HG03045 (cell line): Measurements from ENCODE around the gene RUNX2.

Source experiments
- ATAC-seq: cut with Tn5 transposase; IDR thresholded peaks from one replicate; pipeline ENCODE4 v1.9.1; 2021; ENCODE audit warnings: mild to moderate bottlenecking, moderate library complexity; ENCODE audit not compliant: unreplicated experiment

The RUNX2 gene

DNA sequence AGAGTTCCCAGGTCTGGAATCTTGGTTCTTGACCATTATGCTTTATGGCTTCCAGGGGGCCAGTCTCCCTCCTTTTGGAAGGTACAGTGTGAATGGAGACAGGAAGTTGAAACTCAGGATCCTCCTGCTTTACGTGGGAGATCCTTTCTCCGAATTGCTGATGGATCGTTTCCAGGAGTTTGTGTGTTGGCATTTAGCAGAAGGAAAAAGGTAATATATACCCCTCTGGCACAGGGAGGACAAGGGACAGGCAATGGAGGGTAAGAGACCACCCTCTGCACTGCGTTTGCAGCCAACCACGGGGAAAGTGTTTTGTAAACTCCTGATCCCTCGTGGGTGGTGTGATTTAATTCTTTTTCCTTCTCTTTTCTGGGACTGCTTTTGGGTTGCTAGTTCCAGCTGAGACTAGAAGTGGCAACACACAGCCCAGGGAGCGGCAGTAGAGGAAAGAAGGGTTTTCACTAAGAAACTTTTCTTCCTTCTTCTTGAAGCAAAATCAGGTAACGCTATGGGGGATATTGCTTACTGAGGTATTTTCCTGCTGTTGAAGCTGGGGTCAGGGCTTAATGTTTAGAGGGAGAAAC, 307.2 kb downstream of the RUNX2 start:
- ATAC-seq, result no peak

GRCh38 chr6:45637056-45637455, 308.9 kb downstream of the RUNX2 start:
- ATAC-seq, result no peak

DNA sequence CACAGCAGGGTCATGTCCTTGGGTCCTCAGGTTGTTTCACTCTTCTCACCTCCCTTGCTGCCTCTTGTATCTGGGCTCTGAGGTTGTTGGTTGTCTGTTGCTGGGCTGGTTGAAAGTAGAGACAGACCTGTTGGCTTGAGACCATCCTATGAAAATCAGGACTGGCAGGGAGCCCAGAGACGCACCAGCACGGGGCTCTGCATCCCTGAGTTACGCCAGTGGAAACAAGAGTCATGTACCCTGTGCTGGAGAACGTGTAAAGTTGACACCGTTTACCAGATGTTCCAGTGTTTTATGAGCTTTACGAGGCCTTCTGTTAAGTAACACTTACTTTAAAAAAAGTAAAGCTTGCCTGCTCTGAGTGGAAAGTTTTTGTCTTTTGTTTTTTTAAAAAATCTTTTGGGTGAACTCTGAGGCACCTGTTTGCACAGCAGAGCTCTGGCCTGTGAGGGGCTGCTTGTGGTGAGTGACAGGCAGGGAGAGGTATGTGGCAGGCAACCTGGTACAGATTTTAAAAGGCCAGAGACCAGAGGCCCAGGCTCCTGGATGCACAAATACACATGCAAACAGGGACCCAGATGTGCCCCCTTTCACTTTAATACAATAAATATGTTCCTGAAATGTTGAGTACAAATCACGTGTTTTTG, 309.6 kb downstream of the RUNX2 start:
- ATAC-seq, result no peak

GRCh38 chr6:45640081-45640491, 312.0 kb downstream of the RUNX2 start:
- no peak for ATAC-seq

GRCh38 chr6:45640811-45641210, 312.7 kb downstream of the RUNX2 start:
- no peak for ATAC-seq

DNA sequence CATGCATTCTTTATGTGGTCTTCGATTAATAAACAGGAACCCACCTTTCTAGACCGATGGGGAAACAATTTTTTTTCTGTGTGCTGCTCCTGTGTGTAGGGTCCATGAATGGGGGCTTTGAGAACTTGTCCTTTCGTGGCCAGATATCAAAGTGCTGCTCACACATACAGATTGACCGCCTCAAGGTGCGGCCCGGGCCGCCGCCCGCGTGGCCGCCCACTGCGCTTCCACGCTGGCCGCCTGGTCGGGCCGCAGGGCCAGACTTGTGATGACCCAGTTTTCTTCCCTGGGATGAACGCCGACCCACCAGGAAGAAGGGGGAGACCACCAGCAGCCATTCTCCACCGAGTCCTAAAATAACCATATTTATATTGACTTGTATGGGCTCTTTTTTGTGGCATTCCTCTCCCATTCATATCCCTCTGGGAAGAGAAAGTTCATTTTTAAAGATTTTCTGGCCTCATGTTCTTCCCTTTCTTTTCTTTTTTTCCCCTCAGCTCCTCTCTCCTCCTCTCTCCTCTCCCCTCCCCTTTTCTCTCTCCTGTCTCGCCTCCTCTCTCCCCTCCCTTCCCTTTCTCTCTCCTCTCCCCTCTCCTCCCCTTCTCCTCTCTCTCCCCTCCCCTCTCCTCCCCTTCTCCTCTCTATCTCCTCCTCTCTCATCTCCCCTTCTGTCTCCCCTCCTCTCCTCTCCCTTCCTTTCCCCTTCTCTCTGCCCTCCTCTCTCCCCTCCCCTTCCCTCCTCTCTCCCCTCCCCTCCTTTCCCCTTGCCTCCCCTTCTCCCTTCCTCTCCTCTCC, 314.4 kb downstream of the RUNX2 start:
- ATAC-seq, result no peak

- ATAC-seq, result no peak
Measured at GRCh38 chr6:45643126-45643525, 315.0 kb downstream of the RUNX2 start.

GRCh38 chr6:45644720-45645119, 316.6 kb downstream of the RUNX2 start:
- ATAC-seq, result no peak

GRCh38 chr6:45645302-45645701, 317.2 kb downstream of the RUNX2 start:
- no peak for ATAC-seq

- ATAC-seq, result no peak
Measured at GRCh38 chr6:45647341-45648261, 319.5 kb downstream of the RUNX2 start.

- no peak for ATAC-seq
Measured at GRCh38 chr6:45648262-45648620, 320.1 kb downstream of the RUNX2 start.

GRCh38 chr6:45650524-45651135, 322.5 kb downstream of the RUNX2 start:
- ATAC-seq, result no peak

GRCh38 chr6:45651301-45651700, 323.2 kb downstream of the RUNX2 start:
- no peak for ATAC-seq

DNA sequence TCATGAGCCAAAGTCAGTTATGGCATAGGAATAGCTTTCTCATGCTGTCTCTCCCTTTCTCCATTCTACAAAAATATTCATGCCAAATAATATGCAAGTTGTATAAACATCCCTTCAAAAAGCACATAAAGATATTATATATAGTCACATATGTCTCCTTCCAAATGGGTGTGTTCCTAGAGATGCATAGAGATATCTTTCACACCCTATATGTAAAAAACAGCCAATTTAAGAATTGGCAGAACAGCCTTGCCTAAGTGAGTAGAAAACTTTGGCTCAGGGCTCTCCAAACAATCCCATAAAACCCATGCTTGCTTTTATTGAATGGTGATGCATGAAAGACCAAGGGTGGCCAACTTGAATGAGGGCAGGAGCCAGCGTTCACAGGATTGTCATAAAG, 324.3 kb downstream of the RUNX2 start:
- ATAC-seq, result no peak

DNA sequence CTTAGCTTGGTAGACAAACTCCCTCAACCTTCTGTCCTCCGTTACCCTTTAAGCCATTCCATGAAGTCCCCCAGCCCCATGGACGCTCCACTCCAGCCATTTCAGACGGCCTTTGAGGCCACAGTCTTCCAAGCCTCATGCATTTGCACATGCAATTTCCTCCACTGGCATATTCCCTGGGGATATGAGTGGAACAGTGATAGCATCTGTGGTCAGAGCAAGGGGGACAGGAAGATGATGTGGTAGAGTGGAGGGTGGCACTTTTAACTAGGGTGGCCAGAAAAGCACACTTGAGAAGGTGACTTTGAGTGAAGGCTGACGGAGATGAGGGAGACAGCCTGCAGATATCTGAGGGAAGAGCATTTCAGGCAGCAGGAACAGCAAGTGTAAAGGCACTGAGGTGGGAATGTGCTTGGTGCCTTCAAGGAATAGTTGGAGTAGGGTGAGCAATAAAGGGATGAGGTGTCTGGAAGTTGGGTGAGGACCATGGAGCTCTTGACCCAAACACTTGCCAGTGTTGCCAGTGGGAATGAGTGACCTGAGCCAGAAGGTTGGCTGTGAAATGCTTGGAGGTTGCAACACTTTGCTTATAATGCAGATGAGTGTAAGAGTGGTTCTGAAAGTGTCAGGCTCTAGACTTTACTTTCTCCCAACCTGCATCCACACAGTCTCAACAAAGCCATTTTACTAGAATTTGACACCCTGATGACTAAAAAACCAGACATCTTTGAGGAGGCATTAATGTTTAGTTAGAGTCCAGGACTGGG, 325.2 kb downstream of the RUNX2 start:
- ATAC-seq, result no peak

DNA sequence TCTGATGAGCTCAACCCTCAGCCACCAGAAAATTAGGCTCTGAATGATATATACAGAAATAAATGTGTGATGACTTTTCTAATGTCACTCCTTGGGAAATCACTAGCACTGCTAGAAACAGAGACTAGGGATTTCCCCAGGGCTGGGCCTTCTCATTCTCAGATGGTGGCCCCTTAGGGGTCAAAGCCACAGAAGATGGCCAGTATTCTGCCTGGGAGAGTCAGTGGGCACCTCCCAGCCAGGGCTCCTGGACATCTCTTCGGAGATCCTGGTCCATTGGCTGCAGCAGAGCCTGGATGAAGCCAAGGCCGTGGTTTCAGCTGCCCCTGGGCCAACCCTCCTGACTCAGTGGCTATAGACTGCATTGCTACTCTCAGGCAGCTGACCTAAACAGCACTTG, 326.5 kb downstream of the RUNX2 start:
- no peak for ATAC-seq

GRCh38 chr6:45655745-45656476, 327.8 kb downstream of the RUNX2 start:
- no peak for ATAC-seq

GRCh38 chr6:45657226-45657625, 329.1 kb downstream of the RUNX2 start:
- ATAC-seq, result no peak

GRCh38 chr6:45658400-45658799, 330.3 kb downstream of the RUNX2 start:
- ATAC-seq, result no peak
